ENCODE results near the gene PDZK1IP1.
A peak's percentile ranks its signal among the peaks of the same experiment; 100 is the strongest.

PDZK1IP1 gene

DNA sequence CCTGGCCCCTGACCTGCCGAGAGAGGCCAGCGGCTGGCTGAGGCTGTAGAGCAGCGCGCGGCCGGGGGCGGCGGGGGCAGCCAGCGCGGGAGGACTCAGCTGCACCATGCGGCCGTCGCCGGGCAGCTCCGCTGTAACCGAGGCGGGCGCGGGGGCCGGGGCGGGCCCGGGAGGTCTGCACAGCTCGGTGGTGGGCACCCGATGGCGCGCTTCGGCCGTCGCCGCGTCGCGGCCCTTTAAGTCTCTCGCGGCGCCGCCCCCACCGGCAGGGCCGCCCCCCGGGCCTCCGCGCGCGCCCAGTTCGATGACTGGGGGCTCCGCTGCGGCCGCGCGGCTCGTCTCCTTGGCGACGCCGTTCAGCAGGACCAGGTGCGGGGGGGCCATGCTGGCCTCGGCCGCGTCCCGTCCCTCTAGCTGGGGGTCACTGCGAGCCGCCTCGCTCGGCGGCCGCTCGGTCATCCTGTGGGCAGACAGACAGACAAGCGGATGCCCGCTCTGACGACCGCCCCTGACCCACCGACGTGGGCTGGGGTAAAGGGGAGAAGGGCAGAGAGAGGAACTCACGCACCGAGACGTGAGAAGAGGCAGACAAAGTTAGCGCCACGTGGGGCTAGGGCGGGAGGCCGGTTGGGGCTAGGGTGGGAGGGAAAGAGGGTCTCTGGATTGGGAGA is 35.7 kb upstream of the PDZK1IP1 start:
- Histone ChIP-seq H3K27ac (no peak overlapping the region), H3K4me3 (peak overlapping the region; percentile 24 to 43), H3K4me1 (peaks cover 3 to 23% (median 18%) of the 10 kb centered on the region in 4 donors), H3K9me3 (no peaks in the 10 kb centered on the region), H3K36me3 (no peaks in the 10 kb centered on the region), H3K27me3 (peaks cover 0 to 97% of the 10 kb centered on the region in 2 donors)
- DNase-seq: no peak
- no peak for TF ChIP-seq CTCF (IDR thresholded peaks at IDR 0.05)
- intact Hi-C loops (cut with DNase I; ENCODE audit: low total_unique reads): no loop called here

DNA sequence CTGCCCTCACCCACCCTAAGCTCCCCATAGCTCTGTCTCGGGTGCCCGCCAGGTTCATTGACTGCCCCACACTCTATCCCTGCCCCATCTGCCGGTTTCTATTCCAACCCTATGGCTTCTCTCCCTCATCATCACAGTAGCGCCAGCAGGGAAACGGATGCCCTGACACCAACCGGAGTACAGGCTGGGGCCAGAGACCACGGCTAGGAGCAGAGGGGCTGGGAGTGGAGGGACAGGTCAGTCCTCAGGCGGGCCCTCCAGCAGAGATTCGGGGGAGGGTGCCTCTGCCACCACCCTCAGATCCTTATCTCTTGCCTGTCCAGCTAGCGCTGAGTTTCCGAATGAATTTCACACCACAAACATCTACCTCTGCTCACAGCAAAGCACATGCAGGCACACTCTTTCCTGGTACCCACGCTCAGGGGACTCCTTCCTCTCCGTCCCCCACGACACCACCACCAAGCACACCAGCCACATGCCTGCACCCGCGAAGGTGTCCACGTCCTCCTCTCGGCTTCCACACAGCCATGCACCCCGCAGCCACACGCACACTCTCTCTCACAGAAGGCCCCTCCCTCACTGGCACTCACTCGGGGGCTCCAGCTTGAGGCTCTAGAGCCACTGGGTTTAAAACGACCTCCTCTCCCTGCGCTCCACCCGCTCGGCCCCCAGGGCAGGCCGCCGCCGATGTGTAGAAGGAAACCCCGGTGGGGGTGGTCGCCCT is 35.0 kb upstream of the PDZK1IP1 start:
- no peak for DNase-seq
- Histone ChIP-seq H3K4me1 (peaks cover 3 to 18% (median 16%) of the 10 kb centered on the region in 4 donors), H3K27me3 (peaks cover 0 to 93% of the 10 kb centered on the region in 2 donors), H3K27ac (no peak overlapping the region), H3K4me3 (peak overlapping the region; percentile 24 to 43), H3K9me3 (no peaks in the 10 kb centered on the region), H3K36me3 (no peaks in the 10 kb centered on the region)
- no peak for TF ChIP-seq CTCF (IDR thresholded peaks at IDR 0.05)
- intact Hi-C loops (cut with DNase I; ENCODE audit: low total_unique reads): no loop called here

DNA sequence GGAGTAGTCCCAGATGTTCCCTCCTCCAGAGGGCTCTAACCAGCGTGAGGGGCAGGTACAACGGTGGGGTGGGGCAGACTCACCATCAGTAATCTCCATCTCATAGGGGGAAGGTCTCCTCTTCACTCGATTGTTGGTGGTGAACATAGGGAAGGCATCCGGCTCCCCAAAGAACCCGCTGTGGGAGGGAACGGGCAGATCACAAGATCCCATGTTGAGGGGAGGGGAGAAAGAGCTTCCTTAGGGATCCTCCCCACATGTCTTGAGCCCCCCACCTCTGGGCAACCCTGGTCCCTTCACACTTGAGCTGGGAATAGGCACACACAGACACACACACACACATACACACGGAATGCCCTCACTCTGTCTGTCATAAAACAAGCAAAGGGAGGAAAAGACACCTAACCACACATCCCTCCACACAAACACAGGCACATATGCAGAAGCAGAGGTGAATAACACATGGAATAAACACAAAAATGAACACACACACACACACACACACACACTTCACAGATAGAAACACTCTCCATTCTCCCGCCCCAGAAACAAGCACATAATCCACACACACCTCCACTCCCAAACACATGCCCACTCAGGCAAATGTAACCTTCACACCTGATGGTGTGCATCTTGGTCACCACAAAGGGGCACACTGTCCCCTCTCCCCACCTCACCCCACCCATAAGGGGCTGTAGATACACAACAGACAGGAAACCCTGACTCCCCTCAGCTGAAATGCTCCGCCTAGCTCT is 34.3 kb upstream of the PDZK1IP1 start:
- TF ChIP-seq CTCF (IDR thresholded peaks at IDR 0.05): no peak
- Histone ChIP-seq H3K9me3 (no peaks in the 10 kb centered on the region), H3K36me3 (no peaks in the 10 kb centered on the region), H3K27me3 (peaks cover 0 to 86% of the 10 kb centered on the region in 2 donors), H3K4me3 (no peak overlapping the region), H3K4me1 (peaks cover 3 to 16% (median 15%) of the 10 kb centered on the region in 4 donors), H3K27ac (no peak overlapping the region)
- intact Hi-C loops (cut with DNase I; ENCODE audit: low total_unique reads): no loop called here
- DNase-seq: no peak

GRCh38 chr1:47223174-47223920 is 33.5 kb upstream of the PDZK1IP1 start:
- Histone ChIP-seq H3K27ac (no peak overlapping the region), H3K27me3 (peaks cover 0 to 78% of the 10 kb centered on the region in 2 donors)
- intact Hi-C loops (cut with DNase I; ENCODE audit: low total_unique reads): no loop called here

More at GRCh38 chr1:47223174-47223920, 33.5 kb upstream of the PDZK1IP1 start:
- no peak overlapping the region for H3K4me3 ChIP-seq
- DNase-seq: no peak
- no peak for TF ChIP-seq CTCF (IDR thresholded peaks at IDR 0.05)
- H3K9me3 ChIP-seq: no peaks in the 10 kb centered on the region
- H3K36me3 ChIP-seq: no peaks in the 10 kb centered on the region
- H3K4me1 ChIP-seq: peaks cover 3 to 16% (median 15%) of the 10 kb centered on the region in 4 donors
